Panc1 (cell line): ENCODE results near the gene JKAMP.

Source experiments
- POLR2AphosphoS5 ChIP-seq: IDR thresholded peaks from 2 replicates; pipeline ENCODE4 v1.6.1; 2012; ENCODE audit warnings: mild to moderate bottlenecking, low read depth, low read length, moderate library complexity
- TCF7L2 ChIP-seq: IDR thresholded peaks from 2 replicates; pipeline ENCODE4 v1.6.1; 2011; ENCODE audit warnings: mild to moderate bottlenecking, low read depth, low read length, inconsistent platforms
- TF ChIP-seq, protein P1 (sequence below), 2 experiments: IDR thresholded peaks; 2 replicates each; pipeline ENCODE4 v1.6.1; 2011 to 2012; ENCODE audit warnings: low read depth in 2 of 2, control low read depth in 1 of 2, low read length in 1 of 2, mild to moderate bottlenecking in 1 of 2, moderate library complexity in 1 of 2; ENCODE audit not compliant: insufficient read depth in 1 of 2
- TF ChIP-seq, protein P2 (sequence below): fragments of 450-650 bp; IDR thresholded peaks from 2 replicates; pipeline ENCODE4 v1.5.1; 2017; ENCODE audit warnings: mild to moderate bottlenecking

DNA sequence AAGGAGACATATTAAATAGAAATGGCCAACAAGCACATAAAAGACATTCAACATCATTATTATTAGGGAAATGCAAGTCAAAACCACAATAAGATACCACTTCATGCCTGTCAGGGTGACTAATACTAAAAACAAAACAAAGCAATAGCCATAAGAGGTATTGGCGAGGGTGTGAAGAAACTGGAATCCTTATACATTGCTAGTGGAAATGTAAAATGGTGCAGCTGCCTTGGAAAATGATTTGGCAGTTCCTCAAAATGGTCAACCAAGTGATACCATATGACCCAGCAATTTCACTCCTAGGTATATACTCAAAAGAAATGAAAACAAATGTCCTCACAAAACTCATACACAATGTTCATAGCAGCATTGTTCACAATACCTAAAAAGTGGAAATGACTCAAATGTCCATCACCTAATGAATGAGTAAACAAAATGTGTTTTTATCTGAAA is 46.1 kb upstream of the JKAMP start:
- TF ChIP-seq, protein P1, sequence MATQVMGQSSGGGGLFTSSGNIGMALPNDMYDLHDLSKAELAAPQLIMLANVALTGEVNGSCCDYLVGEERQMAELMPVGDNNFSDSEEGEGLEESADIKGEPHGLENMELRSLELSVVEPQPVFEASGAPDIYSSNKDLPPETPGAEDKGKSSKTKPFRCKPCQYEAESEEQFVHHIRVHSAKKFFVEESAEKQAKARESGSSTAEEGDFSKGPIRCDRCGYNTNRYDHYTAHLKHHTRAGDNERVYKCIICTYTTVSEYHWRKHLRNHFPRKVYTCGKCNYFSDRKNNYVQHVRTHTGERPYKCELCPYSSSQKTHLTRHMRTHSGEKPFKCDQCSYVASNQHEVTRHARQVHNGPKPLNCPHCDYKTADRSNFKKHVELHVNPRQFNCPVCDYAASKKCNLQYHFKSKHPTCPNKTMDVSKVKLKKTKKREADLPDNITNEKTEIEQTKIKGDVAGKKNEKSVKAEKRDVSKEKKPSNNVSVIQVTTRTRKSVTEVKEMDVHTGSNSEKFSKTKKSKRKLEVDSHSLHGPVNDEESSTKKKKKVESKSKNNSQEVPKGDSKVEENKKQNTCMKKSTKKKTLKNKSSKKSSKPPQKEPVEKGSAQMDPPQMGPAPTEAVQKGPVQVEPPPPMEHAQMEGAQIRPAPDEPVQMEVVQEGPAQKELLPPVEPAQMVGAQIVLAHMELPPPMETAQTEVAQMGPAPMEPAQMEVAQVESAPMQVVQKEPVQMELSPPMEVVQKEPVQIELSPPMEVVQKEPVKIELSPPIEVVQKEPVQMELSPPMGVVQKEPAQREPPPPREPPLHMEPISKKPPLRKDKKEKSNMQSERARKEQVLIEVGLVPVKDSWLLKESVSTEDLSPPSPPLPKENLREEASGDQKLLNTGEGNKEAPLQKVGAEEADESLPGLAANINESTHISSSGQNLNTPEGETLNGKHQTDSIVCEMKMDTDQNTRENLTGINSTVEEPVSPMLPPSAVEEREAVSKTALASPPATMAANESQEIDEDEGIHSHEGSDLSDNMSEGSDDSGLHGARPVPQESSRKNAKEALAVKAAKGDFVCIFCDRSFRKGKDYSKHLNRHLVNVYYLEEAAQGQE (IDR thresholded peaks at IDR 0.05; ENCODE audit: insufficient read depth in 1 of 2, low read depth in 2 of 2, low read length in 1 of 2) = no peak
- TF ChIP-seq, protein P2, sequence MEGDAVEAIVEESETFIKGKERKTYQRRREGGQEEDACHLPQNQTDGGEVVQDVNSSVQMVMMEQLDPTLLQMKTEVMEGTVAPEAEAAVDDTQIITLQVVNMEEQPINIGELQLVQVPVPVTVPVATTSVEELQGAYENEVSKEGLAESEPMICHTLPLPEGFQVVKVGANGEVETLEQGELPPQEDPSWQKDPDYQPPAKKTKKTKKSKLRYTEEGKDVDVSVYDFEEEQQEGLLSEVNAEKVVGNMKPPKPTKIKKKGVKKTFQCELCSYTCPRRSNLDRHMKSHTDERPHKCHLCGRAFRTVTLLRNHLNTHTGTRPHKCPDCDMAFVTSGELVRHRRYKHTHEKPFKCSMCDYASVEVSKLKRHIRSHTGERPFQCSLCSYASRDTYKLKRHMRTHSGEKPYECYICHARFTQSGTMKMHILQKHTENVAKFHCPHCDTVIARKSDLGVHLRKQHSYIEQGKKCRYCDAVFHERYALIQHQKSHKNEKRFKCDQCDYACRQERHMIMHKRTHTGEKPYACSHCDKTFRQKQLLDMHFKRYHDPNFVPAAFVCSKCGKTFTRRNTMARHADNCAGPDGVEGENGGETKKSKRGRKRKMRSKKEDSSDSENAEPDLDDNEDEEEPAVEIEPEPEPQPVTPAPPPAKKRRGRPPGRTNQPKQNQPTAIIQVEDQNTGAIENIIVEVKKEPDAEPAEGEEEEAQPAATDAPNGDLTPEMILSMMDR = no peak
- TF ChIP-seq TCF7L2 (no peak), POLR2AphosphoS5 (no peak)
